Inferior parietal cortex (tissue), 1 donor: ENCODE measurements around the gene SLC40A1.

Source experiments
- DNase-seq: peaks from one replicate; pipeline ENCODE4 v3.0.0-alpha.2; 2016; ENCODE audit errors: extremely low spot score

The SLC40A1 gene

GRCh38 chr2:189601043-189601442 is 20.5 kb upstream of the SLC40A1 start:
- DNase-seq = no peak

GRCh38 chr2:189599245-189599644 is 18.7 kb upstream of the SLC40A1 start:
- no peak for DNase-seq

GRCh38 chr2:189595417-189595816 is 14.8 kb upstream of the SLC40A1 start:
- DNase-seq = no peak

- no peak for DNase-seq
These were observed 13.7 kb upstream of the SLC40A1 start for GRCh38 chr2:189594305-189594704.

GRCh38 chr2:189593115-189593514 is 12.5 kb upstream of the SLC40A1 start:
- DNase-seq = no peak

- no peak for DNase-seq
These were observed 11.9 kb upstream of the SLC40A1 start for GRCh38 chr2:189592353-189592984.

GRCh38 chr2:189587780-189588179 is 7.2 kb upstream of the SLC40A1 start:
- DNase-seq = no peak

GRCh38 chr2:189585226-189585756 is 4.7 kb upstream of the SLC40A1 start:
- no peak for DNase-seq

GRCh38 chr2:189584686-189585085 is 4.1 kb upstream of the SLC40A1 start:
- no peak for DNase-seq

- no peak for DNase-seq
These were observed 2.9 kb upstream of the SLC40A1 start for GRCh38 chr2:189583227-189584198.

- DNase-seq = no peak
These were observed 2.2 kb upstream of the SLC40A1 start for GRCh38 chr2:189582809-189583192.

GRCh38 chr2:189582140-189582808 is 1.7 kb upstream of the SLC40A1 start:
- DNase-seq = no peak

- DNase-seq = no peak
These were observed 961 bp upstream of the SLC40A1 start for GRCh38 chr2:189581354-189582139.

GRCh38 chr2:189580241-189580651 is 340 bp downstream of the SLC40A1 start:
- DNase-seq = no peak

GRCh38 chr2:189579585-189580186 is 900 bp downstream of the SLC40A1 start:
- DNase-seq = no peak

GRCh38 chr2:189578272-189578950 is 2.2 kb downstream of the SLC40A1 start:
- no peak for DNase-seq

GRCh38 chr2:189577121-189577520 is 3.5 kb downstream of the SLC40A1 start:
- DNase-seq = no peak

- DNase-seq = no peak
These were observed 4.2 kb downstream of the SLC40A1 start for GRCh38 chr2:189576396-189576795.

- no peak for DNase-seq
These were observed 5.7 kb downstream of the SLC40A1 start for GRCh38 chr2:189574793-189575475.

GRCh38 chr2:189570570-189571031 is 10.0 kb downstream of the SLC40A1 start:
- DNase-seq = no peak
